ENCODE data around the gene NAA40.
"Not testable (repeated sequence)": the region's sequence is repeated elsewhere in the genome, so short reads cannot be mapped to it uniquely, and the experiment has no call there.

The NAA40 gene

DNA sequence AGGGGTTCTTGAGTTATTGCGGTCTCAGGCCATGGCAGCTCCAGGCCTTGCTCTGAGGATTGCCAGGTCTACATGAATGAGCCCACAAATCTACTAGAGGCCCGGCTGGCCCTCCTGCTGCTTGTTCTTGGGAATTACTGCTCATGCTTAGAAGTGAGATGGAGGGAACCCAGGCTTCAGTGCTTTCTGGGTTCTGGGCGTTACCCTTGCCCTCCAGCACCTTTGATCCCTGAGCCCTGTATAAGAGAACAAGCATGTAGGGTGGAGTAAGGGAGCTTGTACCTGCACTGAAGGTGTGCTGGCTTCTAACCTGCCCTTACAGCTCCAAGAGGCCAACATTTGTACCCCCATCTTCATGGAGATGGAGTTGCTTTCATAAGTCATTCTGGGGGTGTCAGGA, 4.0 kb downstream of the NAA40 start:
- peaks cover 29% of the 10 kb centered on the region for H3K4me1 ChIP-seq (ENCODE audit: control insufficient read depth, insufficient read depth, low read length)
- no peak overlapping the region for H3K4me3 ChIP-seq (ENCODE audit: low read length)
- H3K36me3 ChIP-seq (ENCODE audit: control insufficient read depth, insufficient read depth, low read length, severe bottlenecking): peaks cover 10% of the 10 kb centered on the region
- no peak overlapping the region for H3K9ac ChIP-seq (ENCODE audit: low read length)
- H3K27me3 ChIP-seq (replicated peaks; ENCODE audit: control insufficient read depth, insufficient read depth, low read length): no peaks in the 10 kb centered on the region
- H3K9me3 ChIP-seq (ENCODE audit: control insufficient read depth, low read length): no peaks in the 10 kb centered on the region
- no peak for DNase-seq (ENCODE audit: low read depth)

DNA sequence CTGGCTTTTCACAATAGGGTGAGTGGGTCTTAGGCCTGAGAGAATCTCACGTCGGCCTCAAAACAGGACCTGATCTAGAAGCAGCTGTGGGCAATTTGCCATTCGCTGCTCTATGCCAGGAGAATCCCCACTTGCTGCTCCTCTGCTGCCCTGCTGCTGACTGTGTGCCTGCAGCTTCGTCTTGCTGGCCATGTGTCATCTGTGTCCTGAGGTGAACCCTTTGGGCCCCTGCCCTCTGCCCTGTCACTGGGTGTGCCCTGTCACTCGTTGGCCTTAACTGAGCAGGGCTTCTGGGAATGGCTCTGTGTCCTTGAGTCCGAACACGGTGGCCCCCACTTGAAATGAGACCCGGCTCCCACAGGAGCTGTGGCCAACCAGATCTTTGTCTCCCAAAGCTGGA, 6.2 kb downstream of the NAA40 start:
- Histone ChIP-seq H3K9ac (ENCODE audit: low read length) (peak overlapping the region; percentile 73), H3K4me3 (ENCODE audit: low read length) (peak overlapping the region; percentile 57), H3K36me3 (ENCODE audit: control insufficient read depth, insufficient read depth, low read length, severe bottlenecking) (peaks cover 10% of the 10 kb centered on the region), H3K4me1 (ENCODE audit: control insufficient read depth, insufficient read depth, low read length) (peaks cover 20% of the 10 kb centered on the region), H3K9me3 (ENCODE audit: control insufficient read depth, low read length) (no peaks in the 10 kb centered on the region), H3K27me3 (replicated peaks; ENCODE audit: control insufficient read depth, insufficient read depth, low read length) (no peaks in the 10 kb centered on the region)
- DNase-seq (ENCODE audit: low read depth): no peak

GRCh38 chr11:63945477-63946163, 6.8 kb downstream of the NAA40 start:
- Histone ChIP-seq H3K27me3 (replicated peaks; ENCODE audit: control insufficient read depth, insufficient read depth, low read length) (no peaks in the 10 kb centered on the region), H3K4me1 (ENCODE audit: control insufficient read depth, insufficient read depth, low read length) (peaks cover 20% of the 10 kb centered on the region), H3K9ac (ENCODE audit: low read length) (peak overlapping the region; percentile 73), H3K4me3 (ENCODE audit: low read length) (peak overlapping the region; percentile 57), H3K9me3 (ENCODE audit: control insufficient read depth, low read length) (no peaks in the 10 kb centered on the region), H3K36me3 (ENCODE audit: control insufficient read depth, insufficient read depth, low read length, severe bottlenecking) (peaks cover 10% of the 10 kb centered on the region)
- peak; percentile 87 for DNase-seq (ENCODE audit: low read depth)

- H3K4me1 ChIP-seq (ENCODE audit: control insufficient read depth, insufficient read depth, low read length): peaks cover 5% of the 10 kb centered on the region
- H3K4me3 ChIP-seq (ENCODE audit: low read length): no peak overlapping the region
- H3K27me3 ChIP-seq (replicated peaks; ENCODE audit: control insufficient read depth, insufficient read depth, low read length): no peaks in the 10 kb centered on the region
- H3K9me3 ChIP-seq (ENCODE audit: control insufficient read depth, low read length): no peaks in the 10 kb centered on the region
- peak overlapping the region; percentile 21 for H3K9ac ChIP-seq (ENCODE audit: low read length)
- DNase-seq (ENCODE audit: low read depth): no peak
- H3K36me3 ChIP-seq (ENCODE audit: control insufficient read depth, insufficient read depth, low read length, severe bottlenecking): peaks cover 42% of the 10 kb centered on the region
Measured at GRCh38 chr11:63951779-63952536, 13.2 kb downstream of the NAA40 start.

GRCh38 chr11:63952570-63952969, 13.8 kb downstream of the NAA40 start:
- Histone ChIP-seq H3K4me3 (ENCODE audit: low read length) (no peak overlapping the region), H3K36me3 (ENCODE audit: control insufficient read depth, insufficient read depth, low read length, severe bottlenecking) (peaks cover 45% of the 10 kb centered on the region), H3K4me1 (ENCODE audit: control insufficient read depth, insufficient read depth, low read length) (peaks cover 5% of the 10 kb centered on the region), H3K9me3 (ENCODE audit: control insufficient read depth, low read length) (no peaks in the 10 kb centered on the region), H3K27me3 (replicated peaks; ENCODE audit: control insufficient read depth, insufficient read depth, low read length) (no peaks in the 10 kb centered on the region), H3K9ac (ENCODE audit: low read length) (no peak overlapping the region)
- no peak for DNase-seq (ENCODE audit: low read depth)

DNA sequence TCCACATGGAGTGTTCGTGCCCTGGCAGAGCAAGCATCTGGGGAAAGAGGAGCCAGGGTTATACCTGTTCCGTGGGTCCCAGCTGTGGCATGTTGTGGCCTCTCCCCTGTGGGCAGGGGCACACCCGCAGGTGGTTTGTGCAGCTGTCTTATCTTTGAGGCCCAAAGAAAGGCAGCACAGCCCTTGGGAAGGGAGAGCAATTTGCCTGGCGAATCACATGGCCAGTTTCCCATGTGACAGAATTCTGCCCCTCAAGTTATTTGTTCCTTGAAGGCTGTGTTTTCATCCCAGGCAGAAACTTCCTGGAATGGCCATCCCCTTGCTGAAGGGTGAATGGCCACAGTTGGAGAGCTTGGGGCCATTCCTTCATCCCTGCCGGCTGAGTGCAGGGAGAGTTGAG, 19.2 kb downstream of the NAA40 start:
- Histone ChIP-seq H3K4me1 (ENCODE audit: control insufficient read depth, insufficient read depth, low read length) (no peaks in the 10 kb centered on the region), H3K27me3 (replicated peaks; ENCODE audit: control insufficient read depth, insufficient read depth, low read length) (no peaks in the 10 kb centered on the region), H3K9me3 (ENCODE audit: control insufficient read depth, low read length) (no peaks in the 10 kb centered on the region), H3K36me3 (ENCODE audit: control insufficient read depth, insufficient read depth, low read length, severe bottlenecking) (peaks cover 36% of the 10 kb centered on the region), H3K9ac (ENCODE audit: low read length) (no peak overlapping the region), H3K4me3 (ENCODE audit: low read length) (no peak overlapping the region)
- DNase-seq (ENCODE audit: low read depth): no peak

- no peaks in the 10 kb centered on the region for H3K9me3 ChIP-seq (ENCODE audit: control insufficient read depth, low read length)
- no peaks in the 10 kb centered on the region for H3K4me1 ChIP-seq (ENCODE audit: control insufficient read depth, insufficient read depth, low read length)
- H3K36me3 ChIP-seq (ENCODE audit: control insufficient read depth, insufficient read depth, low read length, severe bottlenecking): peaks cover 3% of the 10 kb centered on the region
- H3K27me3 ChIP-seq (replicated peaks; ENCODE audit: control insufficient read depth, insufficient read depth, low read length): no peaks in the 10 kb centered on the region
- peak; percentile 19 for DNase-seq (ENCODE audit: low read depth)
- H3K4me3 ChIP-seq (ENCODE audit: low read length): no peak overlapping the region
- no peak overlapping the region for H3K9ac ChIP-seq (ENCODE audit: low read length)
Measured at GRCh38 chr11:63961608-63962412, 23.0 kb downstream of the NAA40 start.

GRCh38 chr11:63963895-63964294, 25.1 kb downstream of the NAA40 start:
- not testable (repeated sequence) for H3K36me3 ChIP-seq (ENCODE audit: control insufficient read depth, insufficient read depth, low read length, severe bottlenecking); DNase-seq (ENCODE audit: low read depth); H3K27me3 ChIP-seq (replicated peaks; ENCODE audit: control insufficient read depth, insufficient read depth, low read length); H3K4me3 ChIP-seq (ENCODE audit: low read length); H3K9ac ChIP-seq (ENCODE audit: low read length); H3K9me3 ChIP-seq (ENCODE audit: control insufficient read depth, low read length); H3K4me1 ChIP-seq (ENCODE audit: control insufficient read depth, insufficient read depth, low read length)

DNA sequence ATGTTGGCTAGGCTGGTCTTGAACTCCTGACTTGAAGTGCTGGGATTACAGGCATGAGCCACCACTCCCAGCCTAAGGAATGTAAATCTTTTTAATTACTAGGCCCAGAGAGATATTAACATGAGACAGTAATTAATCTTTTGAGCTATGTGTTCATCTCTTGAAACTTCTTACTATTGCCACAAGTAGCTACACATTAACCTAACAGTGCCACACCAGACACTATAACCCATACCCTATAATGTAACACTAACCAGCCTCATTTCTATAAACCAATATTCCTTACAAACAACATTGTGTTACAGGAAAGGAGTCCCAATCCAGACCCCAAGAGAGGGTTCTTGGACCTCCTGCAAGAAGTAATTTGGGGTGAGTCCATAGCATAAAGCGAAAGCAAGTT, 27.6 kb downstream of the NAA40 start:
- Histone ChIP-seq H3K27me3 (replicated peaks; ENCODE audit: control insufficient read depth, insufficient read depth, low read length) (no peaks in the 10 kb centered on the region), H3K4me1 (ENCODE audit: control insufficient read depth, insufficient read depth, low read length) (no peaks in the 10 kb centered on the region), H3K4me3 (ENCODE audit: low read length) (no peak overlapping the region), H3K9me3 (ENCODE audit: control insufficient read depth, low read length) (no peaks in the 10 kb centered on the region), H3K36me3 (ENCODE audit: control insufficient read depth, insufficient read depth, low read length, severe bottlenecking) (no peaks in the 10 kb centered on the region), H3K9ac (ENCODE audit: low read length) (no peak overlapping the region)
- DNase-seq (ENCODE audit: low read depth): no peak

DNA sequence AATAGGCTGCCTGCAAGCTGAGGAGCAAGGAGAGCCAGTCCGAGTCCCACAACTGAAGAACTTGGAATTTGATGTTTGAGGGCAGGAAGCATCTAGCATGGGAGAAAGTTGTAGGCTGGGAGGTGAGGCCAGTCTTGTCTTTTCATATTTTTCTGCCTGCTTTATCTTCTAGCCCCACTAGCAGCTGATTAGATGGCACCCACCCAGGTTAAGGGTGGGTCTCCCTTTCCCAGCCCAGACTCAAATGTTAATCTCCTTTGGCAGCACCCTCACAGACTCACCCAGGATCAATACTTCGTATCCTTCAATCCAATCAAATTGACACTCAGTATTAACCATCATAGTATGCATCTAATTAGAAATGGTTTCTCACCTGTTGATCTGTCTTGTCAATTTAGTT, 30.7 kb downstream of the NAA40 start:
- Histone ChIP-seq H3K27me3 (replicated peaks; ENCODE audit: control insufficient read depth, insufficient read depth, low read length) (no peaks in the 10 kb centered on the region), H3K9ac (ENCODE audit: low read length) (no peak overlapping the region), H3K36me3 (ENCODE audit: control insufficient read depth, insufficient read depth, low read length, severe bottlenecking) (no peaks in the 10 kb centered on the region), H3K9me3 (ENCODE audit: control insufficient read depth, low read length) (no peaks in the 10 kb centered on the region), H3K4me1 (ENCODE audit: control insufficient read depth, insufficient read depth, low read length) (no peaks in the 10 kb centered on the region), H3K4me3 (ENCODE audit: low read length) (no peak overlapping the region)
- no peak for DNase-seq (ENCODE audit: low read depth)

DNA sequence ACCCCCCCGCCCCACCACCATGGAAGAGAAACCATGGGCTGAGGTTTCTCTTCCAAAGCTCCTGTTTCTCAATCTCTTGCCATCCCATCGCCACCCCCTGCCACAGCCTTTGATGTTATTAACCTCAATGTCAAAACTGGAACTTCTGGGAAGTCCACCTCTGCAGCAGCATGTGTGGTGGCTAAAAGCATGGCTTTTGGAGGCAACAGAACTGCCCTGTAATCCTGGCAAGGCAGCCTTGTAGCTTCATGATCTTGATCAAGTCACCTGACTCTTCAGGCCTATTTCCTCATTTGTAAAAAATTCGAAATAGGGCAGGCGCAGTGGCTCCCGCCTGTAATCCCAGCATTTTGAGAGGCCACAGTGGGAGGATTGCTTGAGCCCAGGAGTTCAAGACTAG, 32.1 kb downstream of the NAA40 start:
- Histone ChIP-seq H3K9me3 (ENCODE audit: control insufficient read depth, low read length) (no peaks in the 10 kb centered on the region), H3K4me3 (ENCODE audit: low read length) (no peak overlapping the region), H3K9ac (ENCODE audit: low read length) (no peak overlapping the region), H3K36me3 (ENCODE audit: control insufficient read depth, insufficient read depth, low read length, severe bottlenecking) (no peaks in the 10 kb centered on the region), H3K4me1 (ENCODE audit: control insufficient read depth, insufficient read depth, low read length) (peaks cover 3% of the 10 kb centered on the region), H3K27me3 (replicated peaks; ENCODE audit: control insufficient read depth, insufficient read depth, low read length) (no peaks in the 10 kb centered on the region)
- no peak for DNase-seq (ENCODE audit: low read depth)

Data from adipocyte (in vitro differentiated cells).